ENCODE data around the gene TSPAN17.

TSPAN17 gene

DNA sequence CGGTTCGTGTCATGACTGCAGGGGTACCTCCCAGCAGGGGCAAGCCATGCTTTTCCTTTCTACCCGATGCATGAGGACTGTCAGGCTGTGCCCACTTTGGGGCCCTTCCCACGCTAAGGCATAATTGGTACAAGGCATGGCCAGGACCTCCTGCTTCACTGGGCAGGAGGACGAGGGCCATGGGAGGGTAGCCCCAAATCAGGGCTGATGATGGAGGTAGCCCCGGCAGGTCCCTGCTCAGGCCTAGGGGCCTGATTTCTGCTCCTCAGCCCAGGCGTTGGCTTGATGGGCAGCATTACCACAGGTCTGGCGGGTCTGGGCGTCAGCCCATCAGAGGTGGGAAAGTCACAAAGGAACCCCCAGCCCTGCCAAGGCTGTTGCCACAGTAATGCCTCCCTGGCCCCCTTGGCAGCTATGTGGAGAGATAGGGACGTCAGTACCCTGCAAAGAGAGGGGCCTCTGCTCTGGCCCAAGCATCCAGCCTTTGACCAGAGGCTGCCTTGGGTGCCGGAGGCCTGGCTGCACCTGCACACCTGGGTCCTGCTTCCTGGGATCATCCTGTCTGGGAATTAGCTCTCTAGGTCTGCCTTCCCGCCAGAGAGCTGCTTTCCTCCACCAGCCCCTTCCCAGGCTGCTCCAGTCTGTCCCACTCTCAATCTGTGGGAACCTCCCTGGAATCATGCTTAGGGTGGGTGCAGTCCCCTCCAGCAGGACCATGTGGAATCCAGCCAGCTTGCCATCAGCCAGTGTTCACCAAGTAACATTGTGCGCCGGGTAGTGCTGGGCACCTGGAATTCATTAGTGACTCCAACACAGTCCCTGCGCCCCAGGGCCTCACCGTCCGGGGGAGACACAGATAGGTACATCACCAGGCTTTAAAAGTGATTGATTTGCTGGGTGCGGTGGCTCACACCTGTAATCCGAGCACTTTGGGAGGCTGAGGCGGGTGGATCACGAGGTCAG, 15.4 kb downstream of the TSPAN17 start:
- no peak for TF ChIP-seq CTCF (IDR thresholded peaks at IDR 0.05)
- Histone ChIP-seq H3K36me3 (peaks cover 0 to 5% (median 0%) of the 10 kb centered on the region in 3 donors), H3K4me1 (peaks cover 0 to 7% (median 2%) of the 10 kb centered on the region in 4 donors), H3K4me3 (no peak overlapping the region), H3K9me3 (no peaks in the 10 kb centered on the region), H3K27ac (no peak overlapping the region), H3K27me3 (peaks cover 0 to 38% of the 10 kb centered on the region in 2 donors)
- intact Hi-C loops (cut with DNase I; ENCODE audit: low total_unique reads) = no loop called here
- DNase-seq = no peak

DNA sequence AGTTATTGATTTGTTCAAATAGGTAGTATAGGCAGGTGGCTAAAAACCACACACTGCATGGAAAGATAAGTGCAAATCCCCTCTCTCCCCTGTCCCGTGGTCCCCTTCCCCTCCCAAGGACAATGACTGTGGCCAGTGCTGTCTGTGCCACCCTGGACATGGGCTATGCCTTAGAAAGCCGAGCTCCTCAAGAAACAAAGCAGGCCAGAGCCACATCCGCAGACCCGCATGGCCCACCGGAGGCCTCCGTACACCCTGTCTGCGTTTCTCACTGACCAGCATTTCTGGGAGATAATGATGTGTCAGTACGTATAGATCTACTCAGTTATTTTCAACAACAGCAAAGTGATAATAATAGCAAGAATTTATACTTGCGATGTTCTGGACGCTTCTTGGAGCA, 16.3 kb downstream of the TSPAN17 start:
- H3K27me3 ChIP-seq = peaks cover 0 to 38% of the 10 kb centered on the region in 2 donors
- TF ChIP-seq CTCF (IDR thresholded peaks at IDR 0.05) = no peak
- intact Hi-C loops (cut with DNase I; ENCODE audit: low total_unique reads) = no loop called here
- H3K4me1 ChIP-seq = peaks cover 0 to 7% (median 2%) of the 10 kb centered on the region in 4 donors
- no peak overlapping the region for H3K4me3 ChIP-seq
- no peak overlapping the region for H3K27ac ChIP-seq
- H3K36me3 ChIP-seq = no peaks in the 10 kb centered on the region
- DNase-seq = no peak
- H3K9me3 ChIP-seq = no peaks in the 10 kb centered on the region

DNA sequence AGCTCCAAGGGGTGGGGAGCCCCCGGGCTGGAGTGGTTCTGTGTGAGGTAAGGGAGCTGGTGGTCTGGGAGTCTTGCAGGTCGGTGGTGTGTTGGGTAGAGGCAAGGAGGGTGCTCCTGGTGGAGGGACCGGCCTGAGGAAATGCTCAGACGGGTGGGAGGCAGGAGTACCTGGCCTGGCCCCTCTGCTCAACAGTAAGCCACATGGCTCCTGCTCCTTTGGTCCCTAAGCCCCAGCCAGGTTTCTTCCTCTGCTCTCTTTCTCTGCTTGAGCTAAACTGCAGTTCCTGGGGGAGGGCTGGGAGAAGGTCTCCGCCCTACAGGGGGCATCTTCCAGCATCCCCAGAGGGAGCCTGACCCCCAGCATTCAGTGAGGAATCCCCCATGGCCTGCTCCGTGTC, 17.2 kb downstream of the TSPAN17 start:
- no peak for TF ChIP-seq CTCF (IDR thresholded peaks at IDR 0.05)
- Histone ChIP-seq H3K9me3 (no peaks in the 10 kb centered on the region), H3K27ac (no peak overlapping the region), H3K4me1 (peaks cover 0 to 7% (median 2%) of the 10 kb centered on the region in 4 donors), H3K36me3 (no peaks in the 10 kb centered on the region), H3K27me3 (peaks cover 0 to 40% of the 10 kb centered on the region in 2 donors), H3K4me3 (no peak overlapping the region)
- intact Hi-C loops (cut with DNase I; ENCODE audit: low total_unique reads) = no loop called here
- DNase-seq = no peak

DNA sequence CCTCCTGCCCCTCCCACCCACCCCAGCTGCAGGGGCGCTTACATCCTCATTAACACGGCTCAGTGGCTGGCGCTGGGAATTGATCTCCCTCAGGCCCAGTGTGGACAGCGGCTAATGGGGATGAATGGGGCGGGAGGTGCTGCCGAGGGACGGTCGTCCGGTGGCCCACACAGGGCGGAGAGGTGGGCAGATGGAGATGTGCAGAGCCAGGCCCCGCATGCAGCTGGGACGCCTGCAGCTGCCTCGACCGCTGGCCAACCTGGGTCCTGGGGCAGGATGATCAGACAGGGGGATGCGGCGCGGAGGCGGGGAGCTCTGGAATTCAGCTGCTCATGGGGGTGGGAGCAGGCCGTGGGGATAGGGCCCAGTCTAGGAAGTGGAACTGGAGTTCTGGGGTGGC, 17.6 kb downstream of the TSPAN17 start:
- Histone ChIP-seq H3K4me1 (peaks cover 0 to 7% (median 2%) of the 10 kb centered on the region in 4 donors), H3K4me3 (no peak overlapping the region), H3K27me3 (peaks cover 0 to 44% of the 10 kb centered on the region in 2 donors), H3K9me3 (no peaks in the 10 kb centered on the region), H3K36me3 (no peaks in the 10 kb centered on the region), H3K27ac (no peak overlapping the region)
- intact Hi-C loops (cut with DNase I; ENCODE audit: low total_unique reads) = no loop called here
- no peak for TF ChIP-seq CTCF (IDR thresholded peaks at IDR 0.05)
- no peak for DNase-seq

DNA sequence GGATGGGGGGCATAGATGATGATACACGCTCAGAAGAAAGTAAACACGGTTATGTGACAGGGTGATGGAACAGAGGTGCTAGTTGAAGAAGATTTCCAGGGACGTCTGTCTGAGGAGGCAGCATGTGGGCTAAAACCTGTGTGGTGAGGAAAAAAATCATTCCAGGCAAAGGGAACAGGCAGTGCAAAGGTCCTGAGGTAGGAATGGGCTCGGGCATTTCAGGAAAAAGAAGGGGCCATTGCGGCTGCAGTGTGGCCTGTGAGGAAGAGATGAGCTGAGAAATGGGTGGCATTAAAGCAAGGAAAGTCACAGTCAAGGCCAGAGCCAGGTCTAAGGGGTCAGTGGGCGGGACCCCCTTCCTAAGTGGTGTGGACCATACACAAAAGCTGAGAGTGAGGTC, 18.2 kb downstream of the TSPAN17 start:
- Histone ChIP-seq H3K27me3 (peaks cover 0 to 51% of the 10 kb centered on the region in 2 donors), H3K4me3 (no peak overlapping the region), H3K9me3 (no peaks in the 10 kb centered on the region), H3K36me3 (no peaks in the 10 kb centered on the region), H3K4me1 (peaks cover 0 to 7% (median 2%) of the 10 kb centered on the region in 4 donors), H3K27ac (no peak overlapping the region)
- intact Hi-C loops (cut with DNase I; ENCODE audit: low total_unique reads) = no loop called here
- no peak for DNase-seq
- TF ChIP-seq CTCF (IDR thresholded peaks at IDR 0.05) = no peak

All from tibial artery (tissue), 4 donors.